ENCODE results near the gene DUOXA2. TPM values are rescaled to one million over a fixed set of nuclear protein-coding genes. Genes with fewer than 3 reads are reported as not detected.
"Not testable (repeated sequence)": the region's sequence is repeated elsewhere in the genome, so short reads cannot be mapped to it uniquely, and the experiment has no call there.

The DUOXA2 gene
- total RNA-seq, 1 donor from 2014 or later = not detected

- intact Hi-C loops (cut with micrococcal nuclease) = no loop called here
Measured at GRCh38 chr15:45134682-45135604, 20.8 kb downstream of the DUOXA2 start.

DNA sequence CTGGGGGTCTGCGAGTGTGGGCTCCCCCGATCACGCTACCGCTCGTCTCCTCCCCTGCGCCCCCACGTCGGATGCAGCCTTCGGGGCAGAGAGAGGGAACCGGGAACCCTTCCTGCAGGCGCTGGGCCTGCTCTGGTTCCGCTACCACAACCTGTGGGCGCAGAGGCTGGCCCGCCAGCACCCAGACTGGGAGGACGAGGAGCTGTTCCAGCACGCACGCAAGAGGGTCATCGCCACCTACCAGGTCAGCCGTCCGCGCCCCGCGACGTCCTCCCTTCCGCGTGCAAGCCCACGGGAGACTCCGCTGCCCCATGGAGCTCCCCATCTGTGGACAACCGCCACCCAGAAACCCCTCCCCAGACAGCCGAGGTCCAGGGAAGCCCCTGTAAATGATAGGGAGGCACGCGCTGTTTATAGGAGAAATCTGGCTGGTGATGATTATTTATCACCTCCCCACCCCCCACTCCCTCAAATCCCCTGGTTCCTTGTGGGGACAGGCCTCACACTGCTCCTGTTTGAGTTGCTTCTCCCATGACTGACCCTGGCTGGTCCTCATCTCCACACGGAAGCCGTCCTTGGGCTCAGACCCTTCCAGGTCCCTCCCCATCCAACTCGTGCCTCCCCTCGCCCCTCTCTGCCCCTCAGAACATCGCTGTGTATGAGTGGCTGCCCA, 21.7 kb downstream of the DUOXA2 start:
- intact Hi-C loops (cut with micrococcal nuclease) = not testable (repeated sequence)

DNA sequence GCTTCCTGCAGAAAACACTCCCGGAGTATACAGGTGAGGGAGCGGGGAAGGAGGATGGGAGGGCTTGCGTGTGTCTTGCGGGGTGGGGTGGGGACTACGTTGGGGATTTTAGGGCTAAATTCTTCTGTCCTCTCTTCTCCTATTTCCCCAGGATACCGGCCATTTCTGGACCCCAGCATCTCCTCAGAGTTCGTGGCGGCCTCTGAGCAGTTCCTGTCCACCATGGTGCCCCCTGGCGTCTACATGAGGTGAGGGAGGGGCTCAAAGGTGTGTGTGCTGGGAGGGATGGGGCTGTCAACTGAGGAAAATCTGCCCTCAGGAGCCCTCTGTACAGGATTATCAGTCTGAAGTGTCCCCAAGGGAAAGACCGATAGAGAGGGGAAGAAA, 22.2 kb downstream of the DUOXA2 start:
- intact Hi-C loops (cut with micrococcal nuclease) = no loop called here

- intact Hi-C loops (cut with micrococcal nuclease) = no loop called here
Measured at GRCh38 chr15:45137703-45138102, 23.6 kb downstream of the DUOXA2 start.

- intact Hi-C loops (cut with micrococcal nuclease) = no loop called here
Measured at GRCh38 chr15:45138814-45139765, 25.0 kb downstream of the DUOXA2 start.

DNA sequence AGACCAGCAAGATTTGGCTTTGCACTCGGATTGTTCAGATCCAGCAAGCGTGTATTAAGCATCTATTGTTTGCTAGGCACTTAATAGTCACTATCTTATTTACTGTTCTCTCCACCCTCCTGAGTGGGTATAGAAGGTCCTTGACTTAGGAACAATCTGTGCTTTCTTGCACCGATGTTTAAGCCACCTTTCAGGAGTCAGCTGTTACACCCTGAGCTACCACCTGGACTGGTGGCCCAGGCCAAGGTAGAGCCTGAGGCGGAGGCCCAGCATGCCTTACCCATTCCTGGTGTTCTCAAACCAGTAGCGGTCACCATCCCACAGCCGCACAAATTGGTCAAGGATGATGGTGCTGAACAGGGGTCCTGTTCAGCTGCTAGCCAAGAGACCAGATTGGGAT, 25.6 kb downstream of the DUOXA2 start:
- intact Hi-C loops (cut with micrococcal nuclease) = no loop called here

GRCh38 chr15:45140557-45141250, 26.6 kb downstream of the DUOXA2 start:
- intact Hi-C loops (cut with micrococcal nuclease) = no loop called here

GRCh38 chr15:45141386-45141785, 27.3 kb downstream of the DUOXA2 start:
- intact Hi-C loops (cut with micrococcal nuclease) = no loop called here

DNA sequence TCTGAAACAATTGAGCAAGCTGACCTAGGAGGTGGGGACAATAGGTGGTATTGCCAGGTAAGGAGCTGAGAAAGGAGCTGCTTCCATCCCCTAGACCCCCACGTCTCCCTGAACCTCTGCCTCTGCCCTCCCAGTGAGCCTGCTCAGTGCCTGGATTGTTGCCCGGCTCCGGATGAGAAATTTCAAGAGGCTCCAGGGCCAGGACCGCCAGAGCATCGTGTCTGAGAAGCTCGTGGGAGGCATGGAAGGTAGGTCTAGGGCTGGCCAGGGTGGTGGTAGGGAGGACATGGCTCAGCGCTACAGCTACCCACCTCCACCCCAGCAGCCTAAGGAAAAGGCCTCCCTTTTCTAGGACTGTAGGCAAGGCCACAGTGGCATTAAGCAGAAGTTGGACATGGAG, 28.9 kb downstream of the DUOXA2 start:
- intact Hi-C loops (cut with micrococcal nuclease) = no loop called here

DNA sequence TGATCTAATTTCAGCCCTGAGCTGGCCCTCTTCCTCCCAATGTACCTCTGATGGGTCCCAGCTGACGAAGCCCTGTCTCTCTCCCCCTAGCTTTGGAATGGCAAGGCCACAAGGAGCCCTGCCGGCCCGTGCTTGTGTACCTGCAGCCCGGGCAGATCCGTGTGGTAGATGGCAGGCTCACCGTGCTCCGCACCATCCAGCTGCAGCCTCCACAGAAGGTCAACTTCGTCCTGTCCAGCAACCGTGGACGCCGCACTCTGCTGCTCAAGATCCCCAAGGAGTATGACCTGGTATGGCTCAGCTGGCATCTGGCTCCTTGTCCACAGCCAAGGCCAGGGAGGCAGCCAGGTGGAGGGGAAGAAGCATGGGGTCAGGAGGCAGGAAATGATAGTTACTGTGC, 29.8 kb downstream of the DUOXA2 start:
- intact Hi-C loops (cut with micrococcal nuclease) = no loop called here

DNA sequence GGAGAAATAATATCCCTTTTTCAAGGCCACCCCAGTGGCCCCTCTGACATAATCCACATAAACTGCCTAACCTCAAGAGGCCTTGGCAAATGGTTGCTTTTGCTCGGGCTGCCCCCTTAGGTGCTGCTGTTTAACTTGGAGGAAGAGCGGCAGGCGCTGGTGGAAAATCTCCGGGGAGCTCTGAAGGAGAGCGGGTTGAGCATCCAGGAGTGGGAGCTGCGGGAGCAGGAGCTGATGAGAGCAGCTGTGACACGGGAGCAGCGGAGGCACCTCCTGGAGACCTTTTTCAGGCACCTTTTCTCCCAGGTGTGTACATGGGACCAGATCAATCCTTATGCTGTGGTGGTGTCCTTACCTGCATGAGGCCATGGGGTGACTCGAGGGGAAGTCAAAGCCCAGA, 30.6 kb downstream of the DUOXA2 start:
- intact Hi-C loops (cut with micrococcal nuclease) = no loop called here

GRCh38 chr15:45146405-45146804, 32.3 kb downstream of the DUOXA2 start:
- intact Hi-C loops (cut with micrococcal nuclease) = no loop called here

GRCh38 chr15:45147606-45148005, 33.5 kb downstream of the DUOXA2 start:
- intact Hi-C loops (cut with micrococcal nuclease) = no loop called here

DNA sequence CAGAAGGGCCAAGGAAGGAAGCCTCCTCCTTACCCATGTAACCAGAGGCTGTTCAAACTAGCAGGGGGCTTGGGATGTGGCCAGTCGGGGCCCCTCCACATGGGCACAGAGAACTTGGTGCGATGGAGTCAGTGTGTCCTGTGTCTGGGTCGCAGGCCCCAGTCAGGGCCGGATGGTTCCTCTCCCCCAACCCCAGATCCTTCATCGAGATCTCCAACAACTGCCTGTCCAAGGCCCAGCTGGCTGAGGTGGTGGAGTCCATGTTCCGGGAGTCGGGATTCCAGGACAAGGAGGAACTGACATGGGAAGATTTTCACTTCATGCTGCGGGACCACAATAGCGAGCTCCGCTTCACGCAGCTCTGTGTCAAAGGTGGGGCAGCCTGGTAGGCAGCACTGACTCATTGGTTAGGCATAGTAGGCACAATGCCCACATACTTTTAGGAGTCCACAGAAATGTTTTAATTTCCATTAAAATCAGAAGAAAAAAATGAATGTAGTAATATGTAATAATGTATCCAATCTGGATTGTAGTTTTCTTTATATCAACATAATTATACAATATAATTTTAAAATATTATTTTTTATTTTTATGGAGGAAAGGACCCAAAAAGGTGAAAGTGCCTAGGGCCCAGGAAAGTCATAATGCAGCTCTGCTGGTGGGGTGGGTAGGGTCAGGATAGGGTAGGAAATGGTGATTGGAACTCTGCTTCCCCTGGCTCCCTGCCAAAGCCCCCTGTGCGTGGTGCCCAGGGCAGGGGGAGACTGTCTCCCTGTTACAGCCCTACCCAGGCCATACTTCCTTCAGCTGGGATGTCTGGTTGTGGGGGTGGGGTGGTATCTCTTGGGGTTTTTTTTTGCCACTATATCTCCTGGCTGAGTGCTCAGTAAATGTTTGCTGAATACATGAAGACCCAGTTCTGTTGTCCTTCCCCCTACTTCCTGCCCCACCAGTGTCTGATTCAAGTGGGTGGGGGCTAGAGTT, 34.2 kb downstream of the DUOXA2 start:
- intact Hi-C loops (cut with micrococcal nuclease) = no loop called here

DNA sequence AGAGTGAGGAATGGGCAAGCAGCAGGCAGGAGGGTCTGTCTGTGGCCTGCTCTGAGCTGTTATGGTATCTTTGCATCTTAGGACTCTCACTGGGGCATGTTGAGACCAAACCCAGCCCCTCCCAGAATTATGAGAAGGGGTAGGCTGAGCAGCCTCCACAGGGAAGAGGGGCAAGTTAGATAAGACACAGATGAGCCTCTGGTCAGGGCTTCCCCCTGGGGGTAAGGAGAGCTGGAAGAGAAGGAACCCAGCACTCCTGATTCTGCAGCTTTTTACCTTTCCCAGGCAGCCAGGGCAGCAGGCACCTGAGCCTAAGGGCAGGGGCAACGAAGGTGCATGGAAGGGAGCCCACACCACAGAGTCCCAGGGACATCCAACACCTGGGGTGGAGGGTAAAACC, 34.9 kb downstream of the DUOXA2 start:
- intact Hi-C loops (cut with micrococcal nuclease) = no loop called here

GRCh38 chr15:45150481-45150880, 36.4 kb downstream of the DUOXA2 start:
- intact Hi-C loops (cut with micrococcal nuclease) = no loop called here

DNA sequence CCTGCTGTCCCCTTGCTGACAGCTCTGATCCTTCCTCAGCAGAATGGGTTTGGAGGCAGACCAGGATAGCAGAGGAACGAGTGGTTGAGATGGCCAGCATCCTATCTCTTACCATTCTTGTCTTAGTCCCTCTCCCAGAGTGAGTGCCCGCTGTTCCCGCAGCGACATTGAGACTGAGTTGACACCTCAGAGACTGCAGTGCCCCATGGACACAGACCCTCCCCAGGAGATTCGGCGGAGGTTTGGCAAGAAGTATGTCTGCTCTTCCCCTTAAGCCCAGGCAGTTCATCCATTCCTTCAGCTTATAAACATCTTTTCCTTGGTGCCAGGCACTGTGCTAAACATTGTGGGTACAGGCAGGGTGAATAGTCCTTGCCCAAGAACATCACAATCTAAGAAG, 36.9 kb downstream of the DUOXA2 start:
- intact Hi-C loops (cut with micrococcal nuclease) = no loop called here

DNA sequence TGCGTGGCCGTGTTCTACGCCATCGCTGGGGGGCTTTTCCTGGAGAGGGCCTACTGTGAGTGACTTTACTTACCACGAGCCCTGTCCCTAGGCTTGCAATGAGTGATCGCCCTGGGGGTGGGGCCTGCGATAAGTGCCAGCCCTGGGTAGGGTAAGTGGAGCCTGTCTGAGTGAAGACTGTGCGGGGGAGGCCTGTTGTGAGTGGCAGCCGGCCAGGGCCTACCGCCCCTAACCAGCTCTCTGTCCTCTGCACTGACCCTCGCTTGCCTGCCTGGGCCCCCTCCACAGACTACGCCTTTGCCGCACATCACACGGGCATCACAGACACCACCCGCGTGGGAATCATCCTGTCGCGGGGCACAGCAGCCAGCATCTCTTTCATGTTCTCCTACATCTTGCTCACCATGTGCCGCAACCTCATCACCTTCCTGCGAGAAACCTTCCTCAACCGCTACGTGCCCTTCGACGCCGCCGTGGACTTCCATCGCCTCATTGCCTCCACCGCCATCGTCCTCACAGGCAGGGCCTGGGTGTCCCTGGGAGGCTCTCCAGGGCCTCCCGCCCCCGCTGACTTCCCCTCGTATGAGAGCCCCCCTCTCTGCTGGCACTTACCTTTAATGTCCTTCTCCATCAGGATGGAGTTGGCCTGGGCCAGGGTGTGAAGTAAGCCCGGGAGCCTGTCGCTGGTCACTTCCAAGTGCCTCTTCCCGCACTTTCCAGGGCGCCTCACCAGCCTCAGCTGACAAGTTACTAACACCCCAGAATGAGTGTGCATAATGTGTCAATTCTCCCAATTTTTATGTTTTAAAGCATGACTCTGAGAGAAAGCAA, 38.1 kb downstream of the DUOXA2 start:
- intact Hi-C loops (cut with micrococcal nuclease) = no loop called here

DNA sequence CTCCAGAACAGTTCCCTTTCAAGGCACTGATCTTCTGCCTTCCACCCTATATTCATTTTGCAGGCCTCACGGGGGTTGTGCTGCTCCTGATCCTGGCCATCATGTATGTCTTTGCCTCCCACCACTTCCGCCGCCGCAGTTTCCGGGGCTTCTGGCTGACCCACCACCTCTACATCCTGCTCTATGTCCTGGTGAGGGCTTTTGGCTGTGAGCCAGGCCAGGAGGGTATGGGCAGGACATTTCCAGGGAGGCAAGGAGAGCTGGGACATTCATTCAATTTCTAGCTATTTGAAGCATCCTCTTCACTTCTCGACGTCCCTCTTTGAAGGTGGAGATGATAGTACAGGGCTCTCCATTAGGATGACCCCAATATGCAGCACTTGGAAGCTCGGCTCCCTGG, 41.6 kb downstream of the DUOXA2 start:
- intact Hi-C loops (cut with micrococcal nuclease) = no loop called here

All from T-helper 1 cell treated with Interleukin-12 subunit alpha and Interleukin-12 subunit beta and Interleukin-4 antibody, amounts not matched to agents 30 ng/mL and 1 ng/mL, for 36 hours (primary cell).